GM10248 (cell line): ENCODE results near the gene NFASC.

Experiments used
- CTCF ChIA-PET: fragments of 300-600 bp; sonication (Branson Sonifier 250); formaldehyde crosslinking; extraction: SDS; loops from one replicate; lab custom pipeline; 2021; ENCODE audit warnings: antibody characterized with exemption; lab: Yijun Ruan, JAX
- POLR2A ChIA-PET: fragments of 350-650 bp; sonication (Branson Sonifier 250); formaldehyde crosslinking; extraction: SDS; loops from one replicate; lab custom pipeline; 2020; ENCODE audit warnings: antibody characterized with exemption; lab: Yijun Ruan, JAX
- DNase-seq: peaks from one replicate; pipeline ENCODE4 v3.0.0; 2012; ENCODE audit errors: extremely low spot score
- CTCF ChIP-seq: IDR thresholded peaks from 2 replicates; pipeline ENCODE4 v1.5.1; 2012; ENCODE audit warnings: mild to moderate bottlenecking, low read depth; ENCODE audit errors: extremely low read depth, missing control alignments, control extremely low read depth

The NFASC gene

GRCh38 chr1:204878621-204879234, 8.1 kb downstream of the NFASC start:
- no peak for TF ChIP-seq CTCF
- ChIA-PET POLR2A (no interaction called here), CTCF (no interaction called here)
- DNase-seq = no peak

- CTCF ChIA-PET = interaction anchor here (0.7 kb wide), 1 partner anchor 73 kb away, joined by 3 read pairs; no protein-coding TSS in a partner anchor
- DNase-seq = no peak
- POLR2A ChIA-PET = no interaction called here
- no peak for TF ChIP-seq CTCF
Measured at GRCh38 chr1:204879351-204879750, 8.7 kb downstream of the NFASC start.

GRCh38 chr1:204880906-204881305, 10.2 kb downstream of the NFASC start:
- no peak for DNase-seq
- ChIA-PET POLR2A (no interaction called here), CTCF (interaction anchor here (1.1 kb wide), 1 partner anchor 181 kb away, joined by 3 read pairs; no protein-coding TSS in a partner anchor)
- no peak for TF ChIP-seq CTCF

- no peak for DNase-seq
Measured at GRCh38 chr1:204882479-204882878, 11.8 kb downstream of the NFASC start.

GRCh38 chr1:204883405-204883804, 12.7 kb downstream of the NFASC start:
- DNase-seq = no peak
- ChIA-PET POLR2A (no interaction called here), CTCF (interaction anchor here (0.9 to 1.1 kb wide), 2 partner anchors 9 to 76 kb away, joined by 3 to 5 read pairs; no protein-coding TSS in a partner anchor)
- TF ChIP-seq CTCF = no peak

More at GRCh38 chr1:204882479-204882878, 11.8 kb downstream of the NFASC start:
- TF ChIP-seq CTCF = no peak
- CTCF ChIA-PET = interaction anchor here (0.6 to 0.9 kb wide), 2 partner anchors 10 to 59 kb away, joined by 3 to 5 read pairs; no protein-coding TSS in a partner anchor
- POLR2A ChIA-PET = no interaction called here

GRCh38 chr1:204885288-204885711, 14.6 kb downstream of the NFASC start:
- no peak for TF ChIP-seq CTCF
- CTCF ChIA-PET = interaction anchor here (0.8 to 1.5 kb wide), 3 partner anchors 13 to 56 kb away, joined by 4 to 5 read pairs (median 4); no protein-coding TSS in a partner anchor
- DNase-seq = no peak
- POLR2A ChIA-PET = no interaction called here
